Ishikawa (cell line): ENCODE results near the gene BCL2L11.

Experiments used
- MAX ChIP-seq: IDR thresholded peaks from 2 replicates; pipeline ENCODE4 v1.6.1; 2012
- RAD21 ChIP-seq: IDR thresholded peaks from 2 replicates; pipeline ENCODE4 v1.6.1; 2012; ENCODE audit warnings: low read depth
- REST ChIP-seq: IDR thresholded peaks from 2 replicates; pipeline ENCODE4 v1.6.1; 2012; ENCODE audit warnings: low read depth, mild to moderate bottlenecking
- TEAD4 ChIP-seq: IDR thresholded peaks from 2 replicates; pipeline ENCODE4 v1.6.1; 2012

GRCh38 chr2:111140815-111141214 is 20.1 kb downstream of the BCL2L11 start:
- TF ChIP-seq MAX (no peak), TEAD4 (no peak), REST (no peak), RAD21 (no peak)
